WTC11 (cell line): ENCODE data around the gene KCND1. TPM values are rescaled to one million over a fixed set of nuclear protein-coding genes. Genes with fewer than 3 reads are reported as not detected.

Experiments
- ATAC-seq: fragments of 200-7000 bp; cut with Tn5 transposase; 2 replicates; pipeline ENCODE4 v1.10.0; 2021; ENCODE audit warnings: mild to moderate bottlenecking, moderate library complexity
- CTCF ChIA-PET: fragments of 300-600 bp; sonication (Branson Sonifier 250); formaldehyde crosslinking; loops from one replicate; lab custom pipeline; 2021; ENCODE audit warnings: antibody characterized with exemption; lab: Charles Lee
- POLR2A ChIA-PET: fragments of 350-600 bp; sonication (Branson Sonifier 250); formaldehyde crosslinking; loops from one replicate; lab custom pipeline; 2021; ENCODE audit warnings: antibody characterized with exemption; lab: Charles Lee
- DNase-seq: peaks from one replicate; pipeline ENCODE4 v3.0.0; 2021; ENCODE audit warnings: low spot score
- H3K27ac Mint-ChIP-seq: 2 replicates; pipeline ENCODE4 v1.8.0; 2021; ENCODE audit warnings: mixed read lengths
- H3K27me3 Mint-ChIP-seq: 2 replicates; pipeline ENCODE4 v1.8.0; 2021; ENCODE audit warnings: low read depth, mild to moderate bottlenecking, moderate library complexity, mixed read lengths
- H3K36me3 Mint-ChIP-seq: 2 replicates; pipeline ENCODE4 v1.8.0; 2021; ENCODE audit warnings: mixed read lengths
- H3K4me1 Mint-ChIP-seq: 2 replicates; pipeline ENCODE4 v1.8.0; 2022; ENCODE audit warnings: mixed read lengths
- H3K4me3 Mint-ChIP-seq: 2 replicates; pipeline ENCODE4 v1.8.0; 2021; ENCODE audit warnings: mild to moderate bottlenecking, moderate library complexity, mixed read lengths
- H3K9me3 Mint-ChIP-seq: 2 replicates; pipeline ENCODE4 v1.8.0; 2021; ENCODE audit warnings: mixed read lengths
- ATF3 ChIP-seq: sonication (generic); formaldehyde crosslinking; conservative IDR thresholded peaks from 2 replicates; pipeline ENCODE4 v1.8.1; 2022; ENCODE audit warnings: mild to moderate bottlenecking, missing genetic modification reagents
- ATF6 ChIP-seq: sonication (generic); formaldehyde crosslinking; IDR thresholded peaks from 2 replicates; pipeline ENCODE4 v1.8.1; 2023; ENCODE audit warnings: mild to moderate bottlenecking, missing genetic modification reagents
- CREB1 ChIP-seq: sonication (generic); formaldehyde crosslinking; IDR thresholded peaks from 2 replicates; pipeline ENCODE4 v1.8.0; 2023; ENCODE audit warnings: mild to moderate bottlenecking, missing genetic modification reagents
- E2F1 ChIP-seq: sonication (generic); formaldehyde crosslinking; IDR thresholded peaks from 2 replicates; pipeline ENCODE4 v1.8.0; 2022; ENCODE audit warnings: mild to moderate bottlenecking, missing genetic modification reagents
- E2F4 ChIP-seq: sonication (generic); formaldehyde crosslinking; IDR thresholded peaks from 2 replicates; pipeline ENCODE4 v1.8.1; 2022; ENCODE audit warnings: low read depth, mild to moderate bottlenecking, moderate library complexity, missing genetic modification reagents, borderline replicate concordance
- ELF4 ChIP-seq: sonication (generic); formaldehyde crosslinking; IDR thresholded peaks from 2 replicates; pipeline ENCODE4 v1.8.1; 2022; ENCODE audit warnings: low read depth, mild to moderate bottlenecking, moderate library complexity, missing genetic modification reagents
- MAX ChIP-seq: sonication (generic); formaldehyde crosslinking; IDR thresholded peaks from 2 replicates; pipeline ENCODE4 v1.8.0; 2022; ENCODE audit warnings: mild to moderate bottlenecking, missing genetic modification reagents
- MLX ChIP-seq: sonication (generic); formaldehyde crosslinking; IDR thresholded peaks from 2 replicates; pipeline ENCODE4 v1.8.1; 2023; ENCODE audit warnings: mild to moderate bottlenecking, missing genetic modification reagents, moderate library complexity
- OVOL2 ChIP-seq: fragments of 250-450 bp; sonication (Bioruptor Pico); IDR thresholded peaks from 2 replicates; pipeline ENCODE4 v1.9.0; 2021; ENCODE audit warnings: mild to moderate bottlenecking, borderline replicate concordance
- TEAD4 ChIP-seq: sonication (generic); formaldehyde crosslinking; IDR thresholded peaks from 2 replicates; pipeline ENCODE4 v1.8.0; 2022; ENCODE audit warnings: mild to moderate bottlenecking, missing genetic modification reagents
- TP53 ChIP-seq: sonication (generic); formaldehyde crosslinking; IDR thresholded peaks from 2 replicates; pipeline ENCODE4 v1.8.1; 2023; ENCODE audit warnings: mild to moderate bottlenecking, missing genetic modification reagents
- ZNF121 ChIP-seq: sonication (generic); formaldehyde crosslinking; IDR thresholded peaks from 2 replicates; pipeline ENCODE4 v1.8.0; 2023; ENCODE audit warnings: missing genetic modification reagents
- ZNF512 ChIP-seq: sonication (generic); formaldehyde crosslinking; IDR thresholded peaks from 2 replicates; pipeline ENCODE4 v1.8.1; 2022; ENCODE audit warnings: missing genetic modification reagents, borderline replicate concordance
- ZNF671 ChIP-seq: fragments of 250-450 bp; sonication (Bioruptor Pico); IDR thresholded peaks from 2 replicates; pipeline ENCODE4 v1.8.0; 2021; ENCODE audit warnings: mild to moderate bottlenecking
- total RNA-seq: library from RNA; stranded (reverse); gene quantifications from 3 replicates; pipeline ENCODE4 v1.2.3, GENCODE V29; 2021

The KCND1 gene
- total RNA-seq, 1 experiment from 2014 or later = 5.4 TPM

GRCh38 chrX:48936429-48937053, 35.1 kb downstream of the KCND1 start:
- Mint-ChIP-seq H3K4me1 (peaks cover 30% of the 10 kb centered on the region), H3K27me3 (no peaks in the 10 kb centered on the region), H3K27ac (peak overlapping the region; percentile 96), H3K36me3 (peaks cover 25% of the 10 kb centered on the region), H3K4me3 (no peak overlapping the region; the same call in 1 of the 2 replicates), H3K9me3 (no peaks in the 10 kb centered on the region; the same call in 1 of the 2 replicates)
- ChIA-PET POLR2A (interaction anchor here (0.5 to 1.4 kb wide), 4 partner anchors 15 to 135 kb away, joined by 4 to 8 read pairs (median 5); partner anchors contain the start of genes HDAC6 and SLC35A2), CTCF (interaction anchor here (0.6 to 2.6 kb wide), 7 partner anchors 9 to 120 kb away, joined by 3 to 21 read pairs (median 4); partner anchors contain the start of gene KCND1)
- no peak for DNase-seq
- no peak for ATAC-seq
- no peak for TF ChIP-seq ELF4 (CRISPR knock-in tag)

- ChIA-PET POLR2A (no interaction called here), CTCF (no interaction called here)
Observed at GRCh38 chrX:48935301-48935670, 36.4 kb downstream of the KCND1 start.

GRCh38 chrX:48934581-48935300, 36.9 kb downstream of the KCND1 start:
- H3K27me3 Mint-ChIP-seq = no peaks in the 10 kb centered on the region
- H3K9me3 Mint-ChIP-seq = no peaks in the 10 kb centered on the region; the same call in 1 of the 2 replicates
- no peak overlapping the region; the same call in 1 of the 2 replicates for H3K27ac Mint-ChIP-seq
- TF ChIP-seq E2F4 (CRISPR knock-in tag) (no peak), E2F1 (no peak), ZNF671 (CRISPR knock-in tag) (no peak), MAX (no peak), CREB1 (CRISPR knock-in tag) (no peak), ATF3 (CRISPR knock-in tag) (no peak)
- peaks cover 34% of the 10 kb centered on the region for H3K36me3 Mint-ChIP-seq
- ChIA-PET CTCF (no interaction called here), POLR2A (no interaction called here)
- DNase-seq (no peak), ATAC-seq (no peak)
- H3K4me3 Mint-ChIP-seq = no peak overlapping the region
- peaks cover 31% of the 10 kb centered on the region for H3K4me1 Mint-ChIP-seq

More at GRCh38 chrX:48935301-48935670, 36.4 kb downstream of the KCND1 start:
- DNase-seq = no peak
- Mint-ChIP-seq H3K36me3 (peaks cover 32% of the 10 kb centered on the region), H3K27me3 (no peaks in the 10 kb centered on the region), H3K4me1 (peaks cover 28% of the 10 kb centered on the region), H3K9me3 (no peaks in the 10 kb centered on the region; the same call in 1 of the 2 replicates), H3K27ac (no peak overlapping the region), H3K4me3 (no peak overlapping the region)
- no peak for ATAC-seq
- TF ChIP-seq TP53 (CRISPR knock-in tag) (no peak), ZNF121 (CRISPR knock-in tag) (no peak), OVOL2 (CRISPR knock-in tag) (no peak), MLX (CRISPR knock-in tag) (no peak), CREB1 (CRISPR knock-in tag) (no peak), ZNF512 (CRISPR knock-in tag) (no peak), TEAD4 (CRISPR knock-in tag) (no peak), ATF6 (CRISPR knock-in tag) (no peak)
